Midbrain (tissue), 1 donor: ENCODE data around the gene HSPA1L.

Experiments used
- DNase-seq: peaks from one replicate; lab custom pipeline; 2025; lab: John Stamatoyannopoulos, UW

HSPA1L gene

GRCh38 chr6:31781244-31782125, 33.6 kb downstream of the HSPA1L start:
- no peak for DNase-seq

- no peak for DNase-seq
These were observed 34.4 kb downstream of the HSPA1L start for GRCh38 chr6:31780507-31781243.

DNA sequence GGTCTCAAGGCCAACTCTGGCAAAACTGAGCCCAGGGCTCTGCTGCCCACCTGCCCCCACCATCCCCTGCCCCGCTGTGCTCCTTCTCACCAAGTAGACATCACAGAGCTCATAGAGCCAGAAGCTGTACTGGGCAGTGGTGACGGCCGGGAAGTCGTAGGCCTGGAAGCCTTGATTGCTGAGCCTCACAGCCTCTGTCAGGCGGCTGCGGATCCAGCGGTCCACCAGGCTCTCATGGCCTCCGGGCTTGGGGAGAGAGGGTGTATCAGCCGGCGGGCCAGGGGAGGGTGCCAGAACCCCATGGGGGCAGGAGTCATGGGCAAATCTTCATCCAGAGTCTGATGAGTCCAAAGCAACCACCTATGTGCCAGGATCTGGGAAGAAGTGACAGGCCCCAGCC, 35.2 kb downstream of the HSPA1L start:
- no peak for DNase-seq

DNA sequence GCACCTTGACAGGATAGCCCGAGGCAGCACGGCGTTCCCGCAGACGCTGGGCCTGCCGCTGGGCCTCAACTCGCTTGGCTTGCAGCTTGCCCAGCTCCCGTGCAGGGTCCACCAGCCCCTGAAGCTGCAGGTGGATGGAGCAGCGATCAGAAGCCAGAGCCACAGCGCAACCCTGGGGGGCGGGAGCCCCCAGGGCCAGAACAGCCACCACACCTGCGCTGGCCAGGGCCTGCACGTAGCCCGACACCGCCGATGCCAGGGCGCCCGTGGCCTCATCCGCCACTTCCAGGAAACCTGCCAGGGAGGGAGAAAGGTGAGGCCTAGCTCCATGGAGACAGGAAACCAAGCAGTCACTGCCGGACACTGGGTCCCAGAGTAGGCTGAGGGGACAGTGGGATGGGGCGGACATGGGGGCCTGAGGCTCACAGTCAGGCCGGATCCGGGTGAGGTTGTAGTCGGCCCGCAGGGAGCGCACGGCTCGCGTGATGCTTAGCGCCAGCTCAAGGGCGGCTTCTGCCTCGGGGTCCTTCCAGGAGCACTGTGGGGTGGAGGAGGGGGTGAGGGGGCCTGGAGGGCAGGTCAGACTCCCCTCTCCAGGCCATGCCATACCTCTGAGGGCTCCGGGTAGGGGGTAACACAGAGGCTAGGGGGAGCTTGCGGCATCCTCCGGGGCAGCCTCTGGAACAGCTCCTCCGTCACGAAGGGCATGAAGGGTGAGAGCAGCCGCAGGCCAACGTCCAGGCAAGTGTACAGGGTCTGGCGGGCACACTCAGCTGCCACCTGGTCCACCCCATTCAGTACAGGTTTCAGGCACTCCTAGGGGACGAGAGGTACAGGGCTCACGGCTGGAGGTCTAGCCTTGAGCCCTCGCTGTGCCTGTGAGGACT, 35.8 kb downstream of the HSPA1L start:
- DNase-seq, result no peak

GRCh38 chr6:31778193-31778592, 36.9 kb downstream of the HSPA1L start:
- no peak for DNase-seq

- no peak for DNase-seq
These were observed 37.4 kb downstream of the HSPA1L start for GRCh38 chr6:31777667-31778050.

DNA sequence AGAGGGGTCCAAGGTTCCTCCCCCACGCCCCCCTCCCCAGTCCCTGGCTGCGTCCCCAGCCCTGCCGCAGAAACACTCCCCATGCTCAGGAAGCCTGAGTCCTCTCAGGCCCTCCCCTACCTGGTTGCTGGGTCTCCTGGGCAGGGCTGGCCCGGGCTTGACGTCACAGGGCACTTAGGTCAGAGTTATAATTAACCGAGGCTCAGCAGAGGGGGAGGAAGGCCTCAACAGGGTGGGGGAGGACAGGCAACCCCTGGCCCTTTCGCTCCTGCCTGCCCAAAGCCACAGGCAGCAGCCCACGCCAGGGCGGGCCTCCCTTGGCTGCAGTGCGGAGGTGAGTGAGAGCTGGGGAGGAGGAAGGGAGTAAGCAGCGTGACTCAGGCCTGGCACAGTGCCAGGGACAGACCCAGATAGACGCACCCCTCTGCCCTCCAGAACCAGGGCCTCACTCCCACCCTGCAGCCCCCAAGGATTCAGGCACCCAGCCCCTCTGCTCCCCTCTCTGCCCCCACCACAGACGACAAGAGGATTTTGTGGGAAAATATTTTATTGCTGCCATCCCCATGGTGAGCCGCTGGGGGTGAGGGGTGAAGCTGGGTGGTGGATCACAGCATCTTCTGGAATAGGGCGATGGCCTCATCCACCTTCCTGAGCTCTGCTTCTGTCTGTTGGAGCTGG, 38.0 kb downstream of the HSPA1L start, which contains the start of gene VWA7:
Gene VWA7 (minus strand): TSS at position 340 of the 678 bp plus-strand sequence. CDS start 549 bp downstream, outside the sequence.
- DNase-seq, result no peak

DNA sequence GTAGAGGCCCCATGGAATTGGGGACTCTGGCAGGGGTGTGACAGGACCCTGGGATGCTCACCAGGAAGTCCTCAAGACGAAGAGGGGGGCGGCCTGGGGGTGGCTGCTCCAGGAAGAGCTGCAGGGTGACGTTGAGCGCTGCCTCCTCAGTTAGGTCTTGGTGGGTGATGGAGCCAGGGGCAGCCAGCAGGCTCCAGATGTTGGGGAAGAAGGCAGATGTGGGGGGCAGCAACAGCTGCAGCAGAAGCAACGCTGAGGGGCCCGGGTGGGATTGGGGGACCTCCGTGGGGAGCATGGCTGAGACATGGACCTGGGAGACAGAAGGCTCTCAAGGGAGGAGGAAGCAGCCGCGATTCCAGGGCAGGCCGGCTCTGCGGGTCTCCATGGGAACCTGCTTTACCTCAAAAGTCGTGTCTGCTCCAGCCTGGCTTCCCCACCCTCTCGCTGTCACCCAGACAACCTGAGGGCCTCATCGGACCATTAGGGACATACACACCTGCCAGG, 38.5 kb downstream of the HSPA1L start:
- no peak for DNase-seq

DNA sequence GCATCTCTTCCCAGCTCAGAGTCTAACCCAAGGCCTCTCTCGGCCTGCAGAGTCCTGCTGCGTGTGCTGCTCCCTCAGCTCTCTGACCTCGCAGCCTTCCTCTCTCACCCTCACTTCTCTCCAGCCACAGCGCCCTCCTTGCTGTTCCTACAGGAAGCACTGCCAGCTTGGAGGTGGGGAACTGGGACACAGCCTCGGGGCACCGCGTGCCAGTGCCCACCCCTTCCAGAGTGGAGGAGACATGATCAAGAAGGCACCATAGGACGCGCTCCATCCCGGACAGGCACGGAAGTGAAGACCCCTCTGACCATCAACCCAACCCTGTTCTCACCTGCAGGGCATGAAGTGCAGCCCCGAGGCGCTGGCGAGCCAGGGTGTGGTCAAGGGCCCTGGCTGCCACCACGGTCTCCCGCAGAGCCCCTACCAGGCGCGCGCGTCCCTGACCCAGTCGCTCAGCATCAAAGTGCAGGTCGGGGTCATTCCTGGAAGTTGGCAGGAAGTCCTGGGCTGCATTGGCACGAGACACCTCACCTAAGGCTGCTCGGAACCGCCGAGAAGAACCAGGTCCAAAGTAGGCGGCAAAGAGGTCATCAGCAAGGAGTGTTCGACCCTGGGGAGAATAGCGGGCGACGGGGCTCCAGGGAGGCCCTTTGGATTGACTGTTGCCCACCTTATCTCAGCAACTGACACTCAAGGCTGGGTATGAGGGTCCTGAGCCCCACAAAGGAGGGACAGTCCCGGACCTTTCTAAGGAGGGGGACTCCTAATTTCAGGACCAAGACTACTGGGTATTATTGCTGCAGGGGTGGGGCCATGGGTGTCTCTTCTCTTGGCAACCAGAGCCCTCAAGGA, 39.2 kb downstream of the HSPA1L start:
- DNase-seq, result no peak

DNA sequence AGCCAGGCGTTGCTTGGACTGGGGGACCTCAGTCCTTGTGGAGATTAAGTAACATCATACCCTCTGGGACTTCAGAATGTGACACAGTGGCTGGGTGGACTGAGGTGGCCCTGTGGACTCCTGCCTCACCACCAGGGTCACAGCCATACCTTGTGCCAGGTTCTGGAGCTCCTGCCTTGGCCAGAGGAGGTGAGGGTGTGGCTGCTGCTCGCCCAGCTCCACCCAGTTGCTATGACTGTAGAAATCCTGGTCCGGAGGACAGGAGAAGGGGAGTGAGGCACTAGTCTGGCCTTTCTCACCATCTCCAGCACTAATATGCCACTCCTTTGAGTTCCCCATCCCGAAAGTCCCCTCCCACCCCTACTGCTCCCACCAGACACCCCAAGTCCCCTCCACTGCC, 39.9 kb downstream of the HSPA1L start:
- no peak for DNase-seq

DNA sequence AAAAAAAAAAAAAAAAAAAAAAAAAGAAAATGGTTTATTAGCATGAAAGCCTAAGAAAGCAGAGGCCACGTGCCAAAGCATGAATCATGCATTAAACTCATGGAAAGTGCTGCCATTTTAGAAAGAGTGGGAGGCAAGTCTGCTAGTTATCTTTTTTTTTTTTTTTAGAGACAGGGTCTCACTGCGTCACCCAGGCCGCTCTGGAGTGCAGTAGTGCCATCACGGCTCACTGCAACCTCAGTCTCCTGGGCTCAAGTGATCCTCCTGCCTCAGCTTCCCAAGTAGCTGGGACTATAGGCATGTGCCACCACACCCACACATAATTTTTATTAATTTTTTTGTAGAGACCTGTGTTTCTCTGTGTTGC, 43.1 kb downstream of the HSPA1L start:
- no peak for DNase-seq

- DNase-seq, result no peak
These were observed 44.2 kb downstream of the HSPA1L start for GRCh38 chr6:31770860-31771259.

DNA sequence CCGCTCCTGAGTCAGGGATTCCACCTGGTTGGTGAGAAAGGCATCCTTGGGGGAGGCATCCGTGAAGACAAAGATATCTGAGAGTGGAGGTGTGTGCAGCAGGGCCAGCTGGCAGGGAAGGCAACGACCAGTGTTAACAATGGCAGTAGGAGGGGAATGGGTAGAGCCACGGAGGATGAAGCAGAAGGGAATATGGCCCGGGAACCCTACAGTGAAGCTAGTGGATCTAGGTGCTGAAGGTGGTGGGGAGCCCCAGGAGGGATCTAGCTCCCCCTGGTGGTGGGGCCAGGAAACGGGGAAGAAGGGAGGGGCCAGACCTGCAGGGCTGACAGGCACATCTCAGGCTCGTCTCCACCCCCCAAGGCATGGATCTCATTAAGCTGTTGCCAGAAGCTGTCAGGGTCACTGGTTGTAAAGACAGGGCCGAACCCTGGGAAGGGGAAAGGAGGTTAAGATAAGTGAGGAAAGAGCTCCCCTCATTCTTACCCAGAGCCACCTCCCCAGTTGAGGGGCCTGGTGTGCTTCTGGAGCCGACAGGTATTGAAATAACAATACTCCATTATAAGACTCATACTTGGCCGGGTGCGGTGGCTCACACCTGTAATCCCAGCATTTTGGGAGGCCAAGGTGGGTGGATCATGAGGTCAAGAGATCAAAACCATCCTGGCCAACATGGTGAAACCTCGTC, 45.3 kb downstream of the HSPA1L start:
- no peak for DNase-seq

DNA sequence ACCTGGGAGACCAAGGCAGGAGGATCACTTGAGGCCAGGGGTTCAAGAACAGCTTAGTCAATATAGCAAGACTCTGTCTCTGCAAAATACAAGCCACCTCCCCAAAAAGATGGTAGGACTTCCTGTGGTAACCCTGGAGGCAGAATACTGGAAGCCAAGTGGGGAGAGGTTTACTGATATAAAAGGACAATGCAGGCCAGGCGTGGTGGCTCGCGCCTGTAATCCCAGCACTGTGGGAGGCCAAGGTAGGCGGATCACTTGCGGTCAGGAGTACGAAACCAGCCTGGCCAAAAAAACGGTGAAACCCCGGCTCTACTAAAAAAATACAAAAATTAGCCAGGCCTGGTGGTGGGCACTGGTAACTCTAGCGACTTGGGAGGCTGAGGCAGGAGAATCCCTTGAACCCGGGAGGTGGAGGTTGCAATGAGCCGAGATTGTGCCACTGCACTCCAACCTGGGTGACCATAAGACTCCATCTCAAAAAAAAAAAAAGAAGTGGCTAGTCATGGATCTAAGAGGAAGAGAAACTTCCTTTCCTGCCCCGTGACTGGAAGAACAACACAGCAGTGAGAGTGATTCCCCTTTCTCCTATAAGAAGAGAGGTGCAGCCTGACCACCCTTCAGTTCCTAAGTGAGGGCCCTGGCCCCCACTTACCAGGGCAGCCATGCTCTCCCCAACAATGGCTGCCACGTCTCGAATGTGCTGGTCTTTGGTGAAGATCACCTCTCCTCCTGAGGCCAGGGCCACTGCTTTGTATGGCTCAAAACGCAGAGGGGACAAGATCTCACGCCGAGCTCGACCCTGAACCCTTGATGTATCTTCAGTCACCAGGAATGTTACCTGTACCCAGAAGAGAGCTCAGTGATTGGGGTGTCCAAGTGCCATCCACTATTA, 46.5 kb downstream of the HSPA1L start:
- DNase-seq, result peak; percentile 5

DNA sequence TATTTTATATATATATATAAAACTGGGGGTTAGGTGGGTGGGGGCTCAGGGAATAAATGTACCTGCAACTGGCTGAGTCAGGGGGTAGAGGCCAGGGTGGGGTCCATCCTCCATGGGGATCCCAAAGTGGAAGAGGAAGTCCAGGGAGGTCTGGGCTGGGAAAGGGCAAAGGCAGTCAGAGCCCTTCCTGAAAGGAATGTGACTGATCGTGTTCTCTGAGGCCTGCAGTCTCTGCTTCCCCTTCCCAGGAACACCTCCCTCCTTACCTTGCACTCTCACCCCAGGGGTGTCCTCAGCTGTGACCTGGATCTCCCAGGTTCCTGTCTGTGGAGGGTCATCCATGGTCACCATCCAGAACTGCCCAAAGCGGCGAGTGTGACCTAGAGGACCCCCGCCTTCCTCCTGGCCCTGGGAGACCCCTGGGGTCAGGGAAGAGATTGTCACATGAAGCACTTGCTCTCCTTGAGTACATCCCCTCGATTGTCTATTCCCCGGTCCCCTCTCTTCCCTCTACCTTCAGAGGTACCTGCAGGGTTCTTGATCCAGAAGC, 47.9 kb downstream of the HSPA1L start:
- no peak for DNase-seq

DNA sequence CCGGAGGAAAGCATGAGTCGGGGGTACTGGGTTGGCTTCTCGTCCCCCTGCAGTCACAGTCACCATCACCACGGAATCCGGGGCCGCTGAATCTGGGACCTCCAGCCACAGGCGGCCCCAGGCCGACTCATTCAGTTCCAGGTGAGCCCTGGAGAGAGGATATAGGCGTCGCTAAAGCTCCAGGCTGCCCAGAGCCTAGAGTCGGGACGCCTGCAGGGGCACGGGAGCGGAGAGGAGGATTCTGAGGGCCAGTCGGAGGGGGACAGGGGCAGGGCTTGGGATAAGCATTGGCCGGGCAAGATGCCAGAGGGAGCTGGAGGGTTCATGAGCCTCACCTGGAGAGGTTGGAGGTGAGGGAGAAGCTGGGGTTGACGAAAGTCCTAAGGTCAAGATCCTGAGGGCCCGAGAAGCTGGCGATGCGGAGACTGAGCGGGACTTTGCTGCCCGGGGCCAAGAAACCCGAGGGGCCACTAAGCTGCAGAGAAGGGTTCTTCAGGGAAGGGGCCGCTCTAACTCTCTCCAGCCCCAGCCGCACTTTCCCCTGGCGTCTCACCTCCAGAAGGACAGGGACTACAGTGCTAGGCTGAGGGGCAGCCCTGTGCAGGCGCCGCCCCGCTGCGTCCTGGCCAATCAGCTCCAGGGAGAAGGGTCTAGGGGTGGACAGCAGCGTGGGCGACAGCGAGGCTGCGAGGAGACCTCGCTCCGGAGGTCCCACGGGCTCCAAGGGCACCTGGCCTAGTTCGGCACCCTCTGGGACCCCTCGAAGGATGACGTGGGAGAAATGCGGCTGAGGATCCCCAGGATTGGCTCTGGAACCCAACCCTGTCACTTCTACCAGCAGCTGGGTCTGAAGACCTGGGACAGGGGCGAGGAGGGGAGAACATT, 48.9 kb downstream of the HSPA1L start:
- no peak for DNase-seq

DNA sequence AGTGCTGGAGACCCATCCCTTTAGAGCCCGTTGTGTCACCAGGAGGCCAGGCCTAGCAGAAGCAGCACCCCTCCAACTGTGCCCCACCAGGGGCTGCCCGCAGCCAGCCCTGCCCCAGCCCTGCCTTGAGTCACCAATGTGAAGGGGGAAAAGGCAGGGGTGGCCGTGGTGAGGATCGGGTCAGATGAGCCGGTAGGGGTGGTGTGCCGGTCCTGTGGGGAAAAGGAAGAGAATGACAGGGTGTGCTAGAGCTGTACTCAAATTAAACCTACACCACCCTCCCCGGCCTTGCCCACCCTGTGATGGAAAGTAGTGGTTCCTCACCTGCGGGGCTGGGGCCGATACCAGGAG, 49.5 kb downstream of the HSPA1L start:
- no peak for DNase-seq

DNA sequence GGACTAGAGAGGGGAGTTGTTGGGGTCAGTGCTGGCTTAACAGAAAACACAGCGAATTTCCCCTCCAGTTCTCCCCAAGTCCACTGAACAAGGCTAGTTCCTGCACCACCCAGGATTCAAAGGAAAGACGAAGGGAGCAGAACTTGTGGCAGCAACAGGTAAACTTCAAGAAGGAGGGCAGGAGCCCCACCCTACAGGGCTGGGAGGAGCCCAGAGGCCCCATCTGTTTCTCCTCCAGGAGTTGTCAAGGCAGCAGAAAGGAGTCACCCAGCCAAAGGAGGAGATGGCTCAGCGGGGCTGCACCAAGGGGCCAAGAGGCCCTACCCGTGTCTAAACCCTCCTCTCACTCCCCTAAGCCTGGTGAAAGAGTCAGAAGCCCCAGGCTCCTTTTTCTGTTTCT, 50.9 kb downstream of the HSPA1L start:
- no peak for DNase-seq
